WTC11 (cell line): Measurements from ENCODE around the gene ZNF22.

Experiments
- ATF3 ChIP-seq: sonication (generic); formaldehyde crosslinking; conservative IDR thresholded peaks from 2 replicates; pipeline ENCODE4 v1.8.1; 2022; ENCODE audit warnings: mild to moderate bottlenecking, missing genetic modification reagents
- CREB1 ChIP-seq: sonication (generic); formaldehyde crosslinking; IDR thresholded peaks from 2 replicates; pipeline ENCODE4 v1.8.0; 2023; ENCODE audit warnings: mild to moderate bottlenecking, missing genetic modification reagents
- CTCF ChIP-seq: fragments of 200-600 bp; IDR thresholded peaks from 2 replicates; pipeline ENCODE4 v1.8.0; 2022; ENCODE audit warnings: antibody characterized with exemption
- FOXK1 ChIP-seq: sonication (generic); formaldehyde crosslinking; IDR thresholded peaks from 2 replicates; pipeline ENCODE4 v1.8.0; 2022; ENCODE audit warnings: mild to moderate bottlenecking, moderate library complexity, missing genetic modification reagents
- FOXP1 ChIP-seq: sonication (generic); formaldehyde crosslinking; IDR thresholded peaks from 2 replicates; pipeline ENCODE4 v1.8.0; 2022; ENCODE audit warnings: missing genetic modification reagents, mild to moderate bottlenecking, moderate library complexity, borderline replicate concordance
- GTF2I ChIP-seq: fragments of 250-450 bp; sonication (Bioruptor Pico); conservative IDR thresholded peaks from 2 replicates; pipeline ENCODE4 v1.4.0; 2021; ENCODE audit warnings: mild to moderate bottlenecking
- IRF1 ChIP-seq: sonication (generic); formaldehyde crosslinking; IDR thresholded peaks from 2 replicates; pipeline ENCODE4 v1.8.0; 2023; ENCODE audit warnings: missing genetic modification reagents
- NR2C2 ChIP-seq: sonication (generic); formaldehyde crosslinking; IDR thresholded peaks from 2 replicates; pipeline ENCODE4 v1.8.0; 2022; ENCODE audit warnings: mild to moderate bottlenecking, missing genetic modification reagents
- PREB ChIP-seq: sonication (generic); formaldehyde crosslinking; IDR thresholded peaks from 2 replicates; pipeline ENCODE4 v1.8.1; 2022; ENCODE audit warnings: mild to moderate bottlenecking, missing genetic modification reagents, moderate library complexity, borderline replicate concordance
- USF1 ChIP-seq: sonication (generic); formaldehyde crosslinking; IDR thresholded peaks from 2 replicates; pipeline ENCODE4 v1.8.0; 2022; ENCODE audit warnings: mild to moderate bottlenecking, missing genetic modification reagents

- TF ChIP-seq USF1 (CRISPR knock-in tag), result no peak
- no peak for TF ChIP-seq NR2C2 (CRISPR knock-in tag)
- no peak for TF ChIP-seq PREB (CRISPR knock-in tag)
- TF ChIP-seq FOXP1 (CRISPR knock-in tag), result no peak
- no peak for TF ChIP-seq CTCF
- TF ChIP-seq GTF2I (CRISPR knock-in tag), result no peak
- no peak for TF ChIP-seq FOXK1 (CRISPR knock-in tag)
- no peak for TF ChIP-seq IRF1 (CRISPR knock-in tag)
- TF ChIP-seq CREB1 (CRISPR knock-in tag), result no peak
- TF ChIP-seq ATF3, result no peak
Measured at GRCh38 chr10:44976352-44977198, 24.1 kb upstream of the ZNF22 start.
